IMR-90 (cell line): ENCODE data around the gene FAM20A. TPM values are rescaled to one million over a fixed set of nuclear protein-coding genes. Genes with fewer than 3 reads are reported as not detected.

Experiments
- ATAC-seq: fragments of 200-7000 bp; cut with Tn5 transposase; 2 replicates; pipeline ENCODE4 v1.9.1; 2020; ENCODE audit warnings: low read depth, mild to moderate bottlenecking, moderate library complexity
- BruUV-seq: library from RNA; stranded (reverse); fragments of 400-500 nt; replicated peaks from 2 replicates; lab custom pipeline; 2021; lab: Mats Ljungman, UMichigan
- CTCF ChIA-PET: fragments of 300-600 bp; formaldehyde crosslinking; extraction: SDS; loops from one replicate; lab custom pipeline; 2021; ENCODE audit warnings: antibody characterized with exemption; lab: Yijun Ruan, JAX
- POLR2A ChIA-PET: fragments of 300-600 bp; sonication (Branson Sonifier 250); formaldehyde crosslinking; loops from one replicate; lab custom pipeline; 2022; ENCODE audit warnings: antibody characterized with exemption; ENCODE audit not compliant: unreplicated experiment; lab: Charles Lee
- DNase-seq: peaks from one replicate; pipeline ENCODE4 v3.0.0; 2013
- H2AFZ ChIP-seq: replicated peaks from 2 replicates; pipeline ENCODE3; 2013; ENCODE audit warnings: low read length, mild to moderate bottlenecking; ENCODE audit not compliant: poor library complexity
- H2AK5ac ChIP-seq: 2 replicates; pipeline ENCODE4 v1.6.1; 2013; ENCODE audit warnings: low read depth, low read length, inconsistent platforms
- H2AK9ac ChIP-seq: replicated peaks from 2 replicates; pipeline ENCODE3; 2013; ENCODE audit warnings: mild to moderate bottlenecking, low read depth, low read length, moderate library complexity; ENCODE audit not compliant: poor library complexity
- H2BK120ac ChIP-seq: 2 replicates; pipeline ENCODE4 v1.6.1; 2013; ENCODE audit warnings: low read depth, low read length, inconsistent platforms
- H2BK15ac ChIP-seq: 3 replicates; pipeline ENCODE4 v1.6.1; 2013; ENCODE audit warnings: low read depth, low read length, inconsistent platforms
- H2BK20ac ChIP-seq: 2 replicates; pipeline ENCODE4 v1.6.1; 2013; ENCODE audit warnings: low read depth, mild to moderate bottlenecking, inconsistent platforms, low read length, moderate library complexity
- H2BK5ac ChIP-seq: 2 replicates; pipeline ENCODE4 v1.6.1; 2013; ENCODE audit warnings: mild to moderate bottlenecking, low read depth, low read length, inconsistent platforms; ENCODE audit not compliant: poor library complexity, severe bottlenecking
- H3K14ac ChIP-seq: replicated peaks from 2 replicates; pipeline ENCODE4 v1.6.1; 2013; ENCODE audit warnings: low read depth, low read length, inconsistent platforms
- H3K18ac ChIP-seq: 2 replicates; pipeline ENCODE4 v1.6.1; 2013; ENCODE audit warnings: low read depth, low read length, control low read depth
- H3K23ac ChIP-seq: 2 replicates; pipeline ENCODE4 v1.6.1; 2013; ENCODE audit warnings: low read depth, low read length, inconsistent platforms
- H3K27ac ChIP-seq: 2 replicates; pipeline ENCODE4 v1.5.1; 2013; ENCODE audit warnings: mild to moderate bottlenecking, control low read depth, low read length; ENCODE audit not compliant: insufficient read depth
- H3K27me3 ChIP-seq: 2 replicates; pipeline ENCODE4 v1.6.1; 2013; ENCODE audit warnings: low read length; ENCODE audit not compliant: control insufficient read depth, insufficient read depth
- H3K36me3 ChIP-seq: 2 replicates; pipeline ENCODE4 v1.6.1; 2013; ENCODE audit warnings: low read length, mixed read lengths; ENCODE audit not compliant: control insufficient read depth, insufficient read depth
- H3K4ac ChIP-seq: 2 replicates; pipeline ENCODE4 v1.6.1; 2013; ENCODE audit warnings: low read depth, low read length, inconsistent platforms
- H3K4me1 ChIP-seq: 2 replicates; pipeline ENCODE4 v1.6.1; 2013; ENCODE audit warnings: low read length, mixed read lengths; ENCODE audit not compliant: control insufficient read depth, insufficient read depth
- H3K4me2 ChIP-seq: 2 replicates; pipeline ENCODE4 v1.6.1; 2013; ENCODE audit warnings: low read depth, mild to moderate bottlenecking, control low read depth, low read length, moderate library complexity
- H3K4me3 ChIP-seq: 2 replicates; pipeline ENCODE4 v1.5.1; 2013; ENCODE audit warnings: low read depth, mild to moderate bottlenecking, control low read depth, low read length, moderate library complexity; ENCODE audit not compliant: insufficient read depth
- H3K56ac ChIP-seq: 2 replicates; pipeline ENCODE4 v1.6.1; 2013; ENCODE audit warnings: low read length, inconsistent platforms; ENCODE audit not compliant: insufficient read depth; ENCODE audit errors: extremely low read depth
- H3K79me1 ChIP-seq, 2 experiments: 2 replicates each; pipeline ENCODE4 v1.6.1; 2013; ENCODE audit warnings: low read length in 2 of 2, inconsistent platforms in 1 of 2, low read depth in 1 of 2
- H3K9ac ChIP-seq: 2 replicates; pipeline ENCODE4 v1.6.1; 2013; ENCODE audit warnings: low read depth, low read length, control low read depth
- H3K9me1 ChIP-seq: 2 replicates; pipeline ENCODE4 v1.6.1; 2013; ENCODE audit warnings: low read length, inconsistent platforms; ENCODE audit not compliant: insufficient read depth
- H3K9me3 ChIP-seq: 2 replicates; pipeline ENCODE4 v1.6.1; 2013; ENCODE audit warnings: low read length; ENCODE audit not compliant: control insufficient read depth, insufficient read depth
- H4K20me1 ChIP-seq: 2 replicates; pipeline ENCODE4 v1.6.1; 2013; ENCODE audit warnings: low read length, inconsistent platforms; ENCODE audit not compliant: insufficient read depth
- H4K5ac ChIP-seq: 2 replicates; pipeline ENCODE4 v1.6.1; 2013; ENCODE audit warnings: mild to moderate bottlenecking, low read depth, low read length, control low read depth
- H4K8ac ChIP-seq, 2 experiments: 2 replicates each; pipeline ENCODE4 v1.6.1; 2013; ENCODE audit warnings: low read depth in 2 of 2, low read length in 2 of 2, control low read depth in 1 of 2, inconsistent platforms in 1 of 2
- H4K91ac ChIP-seq: 2 replicates; pipeline ENCODE4 v1.6.1; 2013; ENCODE audit warnings: low read depth, low read length, inconsistent platforms; ENCODE audit not compliant: insufficient read depth
- CHD1 ChIP-seq: IDR thresholded peaks from 2 replicates; pipeline ENCODE4 v1.6.1; 2012; ENCODE audit warnings: low read depth, low read length, improper control_type of control experiment
- FOS ChIP-seq: fragments of 150-350 bp; IDR thresholded peaks from 2 replicates; pipeline ENCODE4 v1.6.1; 2016; ENCODE audit warnings: low read depth, low read length
- MAFK ChIP-seq: IDR thresholded peaks from 2 replicates; pipeline ENCODE4 v1.6.1; 2012; ENCODE audit warnings: low read depth, low read length, improper control_type of control experiment
- MXI1 ChIP-seq: IDR thresholded peaks from 2 replicates; pipeline ENCODE4 v1.6.1; 2012; ENCODE audit warnings: low read depth, mild to moderate bottlenecking, low read length, moderate library complexity, borderline replicate concordance
- RCOR1 ChIP-seq: IDR thresholded peaks from 2 replicates; pipeline ENCODE4 v1.6.1; 2012; ENCODE audit warnings: mild to moderate bottlenecking, low read length, improper control_type of control experiment; ENCODE audit not compliant: insufficient replicate concordance
- WGBS, 2 experiments: methylation state at CpG; one replicate each; pipeline versions ENCODE4 v1.1.5 to v1.1.7; 2013; ENCODE audit warnings: missing lambda C conversion rate in 2 of 2; ENCODE audit not compliant: insufficient read length in 1 of 2; ENCODE audit errors: extremely low coverage in 2 of 2; 5-methylcytosine and 5-hydroxymethylcytosine counted together
- dilution Hi-C: fragments of 300-500 bp; cut with HindIII; formaldehyde crosslinking; loops from one replicate; pipeline ENCODE4 v1.14.3; 2018; ENCODE audit warnings: low sequenced_read_pairs; ENCODE audit not compliant: unreplicated experiment
- in situ Hi-C: fragments of 300-500 bp; cut with MboI; formaldehyde crosslinking; loops from 3 replicates; pipeline ENCODE4 v1.14.3; 2019; ENCODE audit warnings: low sequenced_read_pairs, inconsistent platforms, mixed read lengths
- intact Hi-C: fragments of 100-400 bp; cut with micrococcal nuclease; formaldehyde crosslinking; loops from 2 replicates; pipeline ENCODE4 v1.10.0; 2022
- polyA plus RNA-seq, 3 experiments: library from polyadenylated mRNA; depleted of rRNA; stranded (reverse); fragments of >200 nt; gene quantifications; 2 replicates each; pipeline ENCODE4 v1.2.3, GENCODE V29; 2012; ENCODE audit warnings: low replicate concordance in 1 of 3
- total RNA-seq: library from RNA; depleted of rRNA; stranded (reverse); fragments of >200 nt; gene quantifications from 2 replicates; pipeline ENCODE4 v1.2.3, GENCODE V29; 2012
- TF ChIP-seq, protein P1 (sequence below): fragments of 150-350 bp; IDR thresholded peaks from 2 replicates; pipeline ENCODE4 v1.6.1; 2017; ENCODE audit warnings: mild to moderate bottlenecking, antibody characterized with exemption, low read length, low read depth

Gene FAM20A
- total and polyA plus RNA-seq, 2 of the 4 experiments (the other 2 are of a cell fraction), result not detected

DNA sequence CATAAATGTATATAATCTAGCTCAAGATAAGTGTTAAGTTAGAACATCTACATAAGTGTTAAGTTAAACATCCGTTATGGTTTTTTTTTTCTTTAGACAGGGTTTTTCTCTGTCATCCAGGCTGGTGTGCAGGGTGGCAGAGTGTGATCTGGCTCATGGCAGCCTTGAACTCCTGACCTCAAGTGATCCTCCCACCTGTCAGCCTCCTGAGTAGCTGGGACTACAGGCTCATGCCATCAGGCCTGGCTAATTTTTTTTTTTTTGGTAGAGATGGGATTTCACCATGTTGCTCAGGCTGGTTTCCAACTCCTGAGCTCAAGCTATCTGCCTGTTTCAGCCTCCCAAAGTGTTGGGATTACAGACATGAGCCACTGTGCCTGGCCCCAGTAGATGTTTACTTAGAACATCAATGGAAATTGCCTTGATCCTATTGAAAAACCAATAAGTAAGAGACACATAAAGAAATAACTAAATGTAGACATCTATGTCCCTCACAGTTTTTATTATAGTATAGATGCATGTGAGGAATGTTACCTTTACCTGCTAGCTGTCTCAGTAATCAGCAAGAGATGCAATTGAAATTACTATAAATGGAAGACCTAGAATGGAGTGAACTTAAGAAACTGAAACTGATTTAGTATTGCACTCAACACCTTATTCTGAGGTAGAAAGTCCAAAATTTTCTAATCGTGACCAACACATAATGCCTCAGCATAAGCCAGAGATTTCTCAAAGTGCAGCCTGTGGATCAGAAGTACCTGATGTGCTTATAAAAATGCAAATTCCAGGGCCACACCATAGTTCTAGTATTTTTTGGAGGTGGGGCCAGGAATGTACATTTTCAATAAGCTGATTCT lies 5.5 kb upstream of the FAM20A start:
- in situ Hi-C loops, result no loop called here
- CTCF ChIA-PET, result interaction anchor here (0.6 kb wide), 2 partner anchors 8 to 92 kb away, joined by 3 to 5 read pairs; no protein-coding TSS in a partner anchor
- no peak overlapping the region for H3K4ac ChIP-seq

More for the DNA sequence above, 5.5 kb upstream of the FAM20A start:
- WGBS, 2 experiments, result no CpG with 5 or more reads among the region's 2 CpGs
- POLR2A ChIA-PET, result no interaction called here
- no peak overlapping the region for H3K27ac ChIP-seq
- H3K23ac ChIP-seq, result no peak overlapping the region
- no peaks in the 10 kb centered on the region for H3K9me1 ChIP-seq
- no TSS peak for BruUV-seq
- DNase-seq (no peak), ATAC-seq (no peak)
- no peak overlapping the region for H2AFZ ChIP-seq
- H4K8ac ChIP-seq, result no peak overlapping the region
- H2BK20ac ChIP-seq, result no peak overlapping the region
- H3K14ac ChIP-seq, result no peak overlapping the region
- H3K36me3 ChIP-seq, result no peaks in the 10 kb centered on the region
- no peak overlapping the region for H4K91ac ChIP-seq
- no peak overlapping the region for H2AK9ac ChIP-seq
- no peaks in the 10 kb centered on the region for H3K79me1 ChIP-seq
- peaks cover 16% of the 10 kb centered on the region for H3K27me3 ChIP-seq
- H2BK120ac ChIP-seq, result no peak overlapping the region
- intact Hi-C loops, result no loop called here
- no peak overlapping the region for H3K18ac ChIP-seq
- dilution Hi-C loops, result no loop called here
- no peak overlapping the region for H4K5ac ChIP-seq
- no peak overlapping the region for H3K9ac ChIP-seq
- no peaks in the 10 kb centered on the region for H3K4me1 ChIP-seq
- H3K4me2 ChIP-seq, result no peak overlapping the region
- H2BK5ac ChIP-seq, result no peak overlapping the region
- H3K56ac ChIP-seq, result no peak overlapping the region
- no peak overlapping the region for H3K4me3 ChIP-seq
- no peak overlapping the region for H2AK5ac ChIP-seq
- no peaks in the 10 kb centered on the region for H4K20me1 ChIP-seq
- no peak for TF ChIP-seq RCOR1
- no peak for TF ChIP-seq MAFK
- TF ChIP-seq CHD1, result no peak
- no peak for TF ChIP-seq MXI1
- TF ChIP-seq, protein P1, sequence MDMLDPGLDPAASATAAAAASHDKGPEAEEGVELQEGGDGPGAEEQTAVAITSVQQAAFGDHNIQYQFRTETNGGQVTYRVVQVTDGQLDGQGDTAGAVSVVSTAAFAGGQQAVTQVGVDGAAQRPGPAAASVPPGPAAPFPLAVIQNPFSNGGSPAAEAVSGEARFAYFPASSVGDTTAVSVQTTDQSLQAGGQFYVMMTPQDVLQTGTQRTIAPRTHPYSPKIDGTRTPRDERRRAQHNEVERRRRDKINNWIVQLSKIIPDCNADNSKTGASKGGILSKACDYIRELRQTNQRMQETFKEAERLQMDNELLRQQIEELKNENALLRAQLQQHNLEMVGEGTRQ, result no peak
- TF ChIP-seq FOS, result no peak
- no peak overlapping the region for H2BK15ac ChIP-seq
- peaks cover 1% of the 10 kb centered on the region; the same call in 1 of the 2 replicates for H3K9me3 ChIP-seq
